Measurements from ENCODE around the gene NUCB1.
"Not testable (repeated sequence)": the region's sequence is repeated elsewhere in the genome, so short reads cannot be mapped to it uniquely, and the experiment has no call there.

Gene NUCB1

DNA sequence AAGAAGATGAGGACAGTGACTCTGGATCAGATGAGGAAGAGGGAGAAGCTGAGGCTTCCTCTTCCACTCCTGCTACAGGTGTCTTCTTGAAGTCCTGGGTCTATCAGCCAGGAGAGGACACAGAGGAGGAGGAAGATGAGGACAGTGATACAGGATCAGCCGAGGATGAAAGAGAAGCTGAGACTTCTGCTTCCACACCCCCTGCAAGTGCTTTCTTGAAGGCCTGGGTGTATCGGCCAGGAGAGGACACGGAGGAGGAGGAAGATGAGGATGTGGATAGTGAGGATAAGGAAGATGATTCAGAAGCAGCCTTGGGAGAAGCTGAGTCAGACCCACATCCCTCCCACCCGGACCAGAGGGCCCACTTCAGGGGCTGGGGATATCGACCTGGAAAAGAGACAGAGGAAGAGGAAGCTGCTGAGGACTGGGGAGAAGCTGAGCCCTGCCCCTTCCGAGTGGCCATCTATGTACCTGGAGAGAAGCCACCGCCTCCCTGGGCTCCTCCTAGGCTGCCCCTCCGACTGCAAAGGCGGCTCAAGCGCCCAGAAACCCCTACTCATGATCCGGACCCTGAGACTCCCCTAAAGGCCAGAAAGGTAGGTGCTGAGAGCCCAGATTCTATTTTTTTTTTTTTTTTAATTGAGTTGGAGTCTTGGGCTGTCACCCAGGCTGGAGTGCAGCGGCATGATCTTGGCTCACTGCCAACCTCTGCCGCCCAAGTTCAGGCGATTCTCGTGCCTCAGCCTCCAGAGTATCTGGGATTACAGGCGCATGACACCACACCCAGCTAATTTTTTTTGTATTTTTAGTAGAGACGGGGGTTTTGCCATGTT lies 25.6 kb upstream of the NUCB1 start:
- FAIRE-seq, result no peak

GRCh38 chr19:48876043-48876981 lies 23.8 kb upstream of the NUCB1 start:
- not testable (repeated sequence) for FAIRE-seq

DNA sequence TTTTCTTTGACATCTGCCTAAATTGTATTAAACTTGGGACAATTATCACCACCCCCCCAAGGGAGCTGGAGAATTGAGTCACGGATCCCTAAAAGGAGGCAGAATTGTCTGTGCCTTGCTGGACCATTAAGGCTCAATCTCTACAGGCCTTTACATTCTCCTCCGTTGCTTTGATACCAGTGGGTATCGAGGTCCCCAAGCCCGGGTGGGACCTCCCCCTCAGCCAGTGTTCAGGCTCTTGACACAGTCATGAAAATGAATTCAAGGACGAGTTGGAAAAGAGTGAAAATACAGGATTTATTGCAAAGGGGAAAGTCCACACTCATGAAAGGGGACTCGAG lies 22.3 kb upstream of the NUCB1 start:
- FAIRE-seq, result no peak

- FAIRE-seq, result no peak
Measured at GRCh38 chr19:48878196-48879024, 21.7 kb upstream of the NUCB1 start.

DNA sequence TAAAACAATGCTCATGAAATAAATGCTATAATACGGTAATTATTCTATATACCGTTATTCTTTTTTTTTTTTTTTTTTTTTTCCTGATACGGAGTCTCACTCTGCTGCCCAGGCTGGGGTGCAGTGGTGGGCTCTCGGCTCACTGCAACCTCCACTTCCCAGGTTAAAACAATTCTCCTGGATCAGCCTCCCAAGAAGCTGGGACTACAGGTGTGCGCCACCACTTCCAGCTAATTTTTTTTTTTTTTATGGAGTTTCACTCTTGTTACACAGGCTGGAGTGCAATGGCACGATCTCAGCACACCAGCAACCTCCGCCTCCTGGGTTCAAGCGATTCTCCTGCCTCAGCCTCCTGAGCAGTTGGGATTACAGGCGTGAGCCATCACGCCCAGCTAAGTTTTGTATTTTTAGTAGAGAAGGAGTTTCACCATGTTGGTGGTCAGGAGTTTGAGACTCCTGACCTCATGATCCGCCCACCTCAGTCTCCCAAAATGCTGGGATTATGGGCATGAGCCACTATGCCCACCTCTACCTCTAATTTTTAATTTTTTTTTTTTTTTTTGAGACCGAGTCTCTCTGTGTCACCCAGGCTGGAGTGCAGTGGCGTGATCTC lies 21.0 kb upstream of the NUCB1 start:
- FAIRE-seq, result no peak

GRCh38 chr19:48879696-48880095 lies 20.4 kb upstream of the NUCB1 start:
- FAIRE-seq, result not testable (repeated sequence)

GRCh38 chr19:48881741-48882657 lies 18.1 kb upstream of the NUCB1 start:
- no peak for FAIRE-seq

DNA sequence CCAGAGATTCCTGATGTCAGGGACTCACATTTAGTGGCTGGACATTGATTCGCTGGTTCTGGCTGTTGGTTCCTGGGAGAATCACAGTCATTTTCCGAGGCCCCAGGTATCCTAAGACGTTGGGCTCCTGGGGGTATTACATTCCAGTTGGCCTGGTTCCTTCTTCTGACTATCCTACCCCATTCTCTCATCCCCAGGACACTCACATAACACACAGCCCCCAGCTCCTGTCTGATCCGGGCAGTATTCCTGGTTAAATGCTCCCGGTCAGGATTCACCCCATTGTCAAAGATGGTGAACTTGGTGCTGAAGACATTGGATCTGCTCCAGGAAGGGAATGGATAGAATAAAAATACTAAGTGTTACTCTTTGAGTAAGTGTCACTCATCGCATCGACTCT lies 16.4 kb upstream of the NUCB1 start:
- FAIRE-seq, result no peak

GRCh38 chr19:48887861-48888612 lies 12.1 kb upstream of the NUCB1 start:
- no peak for FAIRE-seq

DNA sequence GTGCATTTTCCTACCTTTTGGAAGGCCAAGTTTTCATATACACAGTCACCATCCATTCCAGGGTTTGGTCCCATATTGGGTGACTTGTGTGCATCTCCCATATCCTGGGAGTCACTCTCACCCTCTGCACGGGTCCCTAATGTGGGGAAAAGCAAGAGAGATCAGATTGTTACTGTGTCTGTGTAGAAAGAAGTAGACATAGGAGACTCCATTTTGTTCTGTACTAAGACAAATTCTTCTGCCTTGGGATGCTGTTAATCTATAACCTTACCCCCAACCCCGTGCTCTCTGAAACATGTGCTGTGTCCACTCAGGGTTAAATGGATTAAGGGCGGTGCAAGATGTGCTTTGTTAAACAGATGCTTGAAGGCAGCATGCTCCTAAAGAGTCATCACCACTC lies 10.6 kb upstream of the NUCB1 start:
- FAIRE-seq, result not testable (repeated sequence)

GRCh38 chr19:48890551-48890950 lies 9.6 kb upstream of the NUCB1 start:
- no peak for FAIRE-seq

- FAIRE-seq, result no peak
Measured at GRCh38 chr19:48895226-48895625, 4.9 kb upstream of the NUCB1 start.

GRCh38 chr19:48896191-48896720 lies 3.9 kb upstream of the NUCB1 start:
- no peak for FAIRE-seq

DNA sequence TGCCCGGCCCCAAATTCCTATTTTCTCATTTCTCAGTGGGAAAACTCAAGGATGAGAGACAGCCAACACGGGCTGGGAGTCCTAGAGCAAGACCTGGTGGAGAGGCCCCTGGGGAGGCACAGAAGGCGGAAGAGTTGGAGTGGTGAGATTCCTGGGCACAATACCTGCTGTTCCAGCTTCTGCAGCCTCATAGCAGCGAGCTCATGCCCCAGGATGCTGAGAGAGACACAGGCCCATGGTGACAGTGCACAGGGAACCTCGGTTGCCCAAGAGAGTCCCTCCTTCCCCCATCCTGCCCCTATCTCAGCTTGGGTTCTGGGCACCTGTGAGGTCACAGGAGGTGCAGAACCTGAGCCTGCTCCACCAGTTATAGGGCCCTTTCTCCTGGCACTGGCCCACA lies 2.9 kb upstream of the NUCB1 start:
- FAIRE-seq, result no peak

- peak; percentile 12 for FAIRE-seq
Measured at GRCh38 chr19:48899386-48899749, 744 bp upstream of the NUCB1 start.

GRCh38 chr19:48900477-48901406 lies 630 bp downstream of the NUCB1 start:
- FAIRE-seq, result no peak

GRCh38 chr19:48902291-48902690 lies 2.2 kb downstream of the NUCB1 start:
- FAIRE-seq, result not testable (repeated sequence)

DNA sequence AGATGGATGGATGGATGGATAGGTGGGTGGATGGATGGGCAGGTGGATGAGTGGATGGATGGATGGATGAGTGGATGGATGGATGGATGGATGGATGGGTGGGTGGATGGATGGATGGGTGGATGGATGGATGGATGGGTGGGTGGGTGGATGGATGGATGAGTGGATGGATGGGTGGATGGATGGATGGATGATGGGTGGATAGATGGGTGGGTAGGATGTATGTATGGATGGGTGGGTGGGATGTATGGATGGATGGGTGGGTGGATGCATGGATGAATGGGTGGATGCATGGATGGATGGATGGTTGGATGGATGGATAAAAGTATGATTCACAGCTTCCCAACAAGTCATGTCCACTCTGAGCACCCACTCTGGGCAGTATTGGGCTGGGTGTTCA lies 3.7 kb downstream of the NUCB1 start:
- not testable (repeated sequence) for FAIRE-seq

DNA sequence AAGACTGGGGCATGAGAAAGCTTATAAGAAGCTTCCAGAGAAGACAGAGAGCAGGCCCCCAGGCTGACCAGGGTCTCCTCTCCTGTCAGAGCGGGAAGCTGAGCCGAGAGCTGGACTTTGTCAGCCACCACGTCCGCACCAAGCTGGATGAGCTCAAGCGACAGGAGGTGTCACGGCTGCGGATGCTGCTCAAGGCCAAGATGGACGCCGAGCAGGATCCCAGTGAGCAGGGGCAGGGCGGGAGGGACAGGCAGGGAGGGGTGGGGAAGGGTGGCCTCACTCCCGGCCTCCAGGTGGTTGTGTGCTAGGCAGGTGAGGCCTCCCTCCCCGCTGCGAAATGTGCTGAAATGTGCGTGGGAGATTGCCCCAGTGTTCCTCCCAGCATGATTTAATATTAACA lies 5.6 kb downstream of the NUCB1 start:
- FAIRE-seq, result no peak
